Transverse colon (tissue), 3 donors: ENCODE results near the gene ZNF581.

ENCODE experiments used
- POLR2A ChIP-seq: fragments of 450-650 bp; IDR thresholded peaks from one replicate; pipeline ENCODE4 v1.6.1; 2016; ENCODE audit warnings: antibody characterized with exemption, mild to moderate bottlenecking, moderate library complexity
- TF ChIP-seq, protein P1 (sequence below), 5 experiments: fragments of 200-600 bp in 3 of 5; fragments of 450-650 bp in 2 of 5; sonication (generic) in 3 of 5; IDR thresholded peaks; 1 replicate in 2 of 5; 2 replicates in 3 of 5; pipeline ENCODE4 v1.5.1; 2016 to 2017; ENCODE audit warnings: antibody characterized with exemption in 5 of 5, inconsistent platforms in 3 of 5, mild to moderate bottlenecking in 2 of 5, moderate library complexity in 1 of 5

DNA sequence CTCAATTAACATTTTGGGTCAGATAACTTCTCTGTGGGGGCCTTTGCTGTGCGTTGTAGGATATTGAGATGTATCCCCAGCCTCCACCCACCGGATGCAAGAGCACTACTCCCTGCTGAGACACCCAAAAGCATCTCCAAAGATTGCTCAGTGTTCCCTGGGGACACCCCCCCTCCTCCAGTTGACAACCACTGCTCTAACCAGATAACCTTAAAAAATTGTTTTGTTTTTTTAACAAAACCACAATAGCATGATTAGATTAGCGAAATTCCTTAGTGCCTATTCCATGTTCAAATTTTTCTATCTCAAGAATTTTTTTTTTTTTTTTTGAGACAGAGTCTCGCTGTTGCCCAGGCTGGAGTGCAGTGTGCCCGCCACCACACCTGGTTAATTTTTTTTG, 29.0 kb downstream of the ZNF581 start:
- TF ChIP-seq, protein P1, sequence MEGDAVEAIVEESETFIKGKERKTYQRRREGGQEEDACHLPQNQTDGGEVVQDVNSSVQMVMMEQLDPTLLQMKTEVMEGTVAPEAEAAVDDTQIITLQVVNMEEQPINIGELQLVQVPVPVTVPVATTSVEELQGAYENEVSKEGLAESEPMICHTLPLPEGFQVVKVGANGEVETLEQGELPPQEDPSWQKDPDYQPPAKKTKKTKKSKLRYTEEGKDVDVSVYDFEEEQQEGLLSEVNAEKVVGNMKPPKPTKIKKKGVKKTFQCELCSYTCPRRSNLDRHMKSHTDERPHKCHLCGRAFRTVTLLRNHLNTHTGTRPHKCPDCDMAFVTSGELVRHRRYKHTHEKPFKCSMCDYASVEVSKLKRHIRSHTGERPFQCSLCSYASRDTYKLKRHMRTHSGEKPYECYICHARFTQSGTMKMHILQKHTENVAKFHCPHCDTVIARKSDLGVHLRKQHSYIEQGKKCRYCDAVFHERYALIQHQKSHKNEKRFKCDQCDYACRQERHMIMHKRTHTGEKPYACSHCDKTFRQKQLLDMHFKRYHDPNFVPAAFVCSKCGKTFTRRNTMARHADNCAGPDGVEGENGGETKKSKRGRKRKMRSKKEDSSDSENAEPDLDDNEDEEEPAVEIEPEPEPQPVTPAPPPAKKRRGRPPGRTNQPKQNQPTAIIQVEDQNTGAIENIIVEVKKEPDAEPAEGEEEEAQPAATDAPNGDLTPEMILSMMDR (IDR thresholded peaks at IDR 0.05), result no peak
- TF ChIP-seq POLR2A, result no peak
